Myometrial cell (primary cell): Measurements from ENCODE around the gene STK32B. TPM values are rescaled to one million over a fixed set of nuclear protein-coding genes. Genes with fewer than 3 reads are reported as not detected.

Experiments
- total RNA-seq: library from RNA; depleted of rRNA; stranded (reverse); fragments of >200 nt; gene quantifications from 2 replicates; pipeline ENCODE4 v1.2.3, GENCODE V29; 2015

The STK32B gene
- 0.18 TPM in 1 of 2 replicates, not detected in the other for total RNA-seq

DNA sequence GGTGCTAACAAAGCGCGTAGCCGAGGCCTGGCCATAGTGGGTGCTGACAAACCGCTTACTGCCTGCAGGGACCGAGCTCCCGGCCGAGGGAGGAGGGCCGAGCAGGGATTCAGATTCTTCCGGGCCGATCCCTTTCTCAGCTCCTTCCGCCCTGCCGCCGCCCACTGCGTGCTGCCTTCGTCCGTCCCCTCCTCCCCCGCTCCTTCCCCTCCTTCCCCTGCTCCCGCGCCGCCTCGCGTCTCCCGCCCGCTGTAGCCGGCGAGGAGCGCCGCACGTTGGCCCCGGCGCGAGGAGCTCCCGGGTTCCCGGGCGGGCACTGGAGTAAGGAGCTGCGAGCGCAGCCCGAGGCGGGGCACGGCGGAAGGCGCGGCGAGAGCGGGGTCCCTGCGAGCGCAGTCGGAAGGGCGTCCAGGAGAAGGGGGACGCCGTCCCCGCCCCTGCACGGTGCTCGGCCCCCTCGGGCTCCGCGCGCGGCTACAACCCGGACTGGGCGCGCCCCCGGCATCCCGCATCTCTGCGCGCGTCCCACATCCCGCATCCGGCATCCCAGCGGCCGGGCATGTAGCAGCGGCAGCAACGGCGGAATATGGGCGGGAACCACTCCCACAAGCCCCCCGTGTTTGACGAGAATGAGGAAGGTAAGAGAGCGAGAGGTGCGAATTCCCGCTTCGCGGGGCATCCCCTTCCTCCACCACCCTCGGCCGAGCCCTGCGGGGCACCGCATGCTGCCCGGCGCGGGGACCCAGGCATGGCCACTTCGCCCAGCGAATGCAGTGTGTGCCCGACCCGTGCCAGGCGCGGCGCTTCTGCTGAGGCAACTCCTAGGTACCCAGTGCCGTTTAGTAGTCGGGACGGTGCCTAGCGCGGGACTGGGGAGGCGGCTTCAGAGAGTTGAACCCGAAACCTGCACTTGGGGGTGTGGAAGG is at the start of gene STK32B:
Gene STK32B (plus strand): TSS at position 203 of the 926 bp plus-strand sequence.

GRCh38 chr4:5019274-5019673 is 32.0 kb upstream of the STK32B start, which contains the start of gene CYTL1:
Gene CYTL1, minus strand, starts transcription at chr4:5019458. Its CDS starts 13 bp downstream, at chr4:5019445.

Other genes with a start within 250 kb of the STK32B start
- 5.8 and 10.1 TPM in 2 replicates for gene MSX1, start 191.8 kb upstream of the STK32B start, total RNA-seq
- not detected in 2 replicates for gene CYTL1, start 32.0 kb upstream of the STK32B start, total RNA-seq